GM12872 (cell line): Measurements from ENCODE around the gene TMEM63B.

Source experiments
- CTCF ChIP-seq: IDR thresholded peaks from 3 replicates; pipeline ENCODE4 v1.5.1; 2011; ENCODE audit warnings: low read depth, mild to moderate bottlenecking, low read length, moderate library complexity; ENCODE audit not compliant: insufficient read depth

Gene TMEM63B

DNA sequence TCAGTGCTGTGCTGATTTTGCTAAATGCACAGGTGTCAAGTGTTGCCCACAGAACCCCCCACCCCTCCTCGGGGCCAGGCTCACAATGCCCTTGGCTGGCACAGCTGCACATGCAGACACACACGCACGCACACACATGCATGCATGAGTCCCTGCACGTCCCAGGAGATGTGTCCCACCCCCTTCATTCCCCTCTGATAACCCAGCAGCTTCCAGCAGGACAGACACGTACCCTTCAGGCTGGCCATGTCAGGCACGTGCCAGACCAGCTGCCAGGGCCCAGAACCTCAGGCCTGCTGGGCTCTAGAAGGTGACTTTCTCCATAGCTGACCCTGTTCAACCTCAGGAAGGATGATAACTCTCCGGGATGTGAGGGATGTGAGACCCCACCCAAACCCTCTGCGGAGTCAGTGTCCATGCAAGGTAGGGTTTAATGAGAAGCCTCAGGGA, 44.5 kb upstream of the TMEM63B start:
- no peak for TF ChIP-seq CTCF

DNA sequence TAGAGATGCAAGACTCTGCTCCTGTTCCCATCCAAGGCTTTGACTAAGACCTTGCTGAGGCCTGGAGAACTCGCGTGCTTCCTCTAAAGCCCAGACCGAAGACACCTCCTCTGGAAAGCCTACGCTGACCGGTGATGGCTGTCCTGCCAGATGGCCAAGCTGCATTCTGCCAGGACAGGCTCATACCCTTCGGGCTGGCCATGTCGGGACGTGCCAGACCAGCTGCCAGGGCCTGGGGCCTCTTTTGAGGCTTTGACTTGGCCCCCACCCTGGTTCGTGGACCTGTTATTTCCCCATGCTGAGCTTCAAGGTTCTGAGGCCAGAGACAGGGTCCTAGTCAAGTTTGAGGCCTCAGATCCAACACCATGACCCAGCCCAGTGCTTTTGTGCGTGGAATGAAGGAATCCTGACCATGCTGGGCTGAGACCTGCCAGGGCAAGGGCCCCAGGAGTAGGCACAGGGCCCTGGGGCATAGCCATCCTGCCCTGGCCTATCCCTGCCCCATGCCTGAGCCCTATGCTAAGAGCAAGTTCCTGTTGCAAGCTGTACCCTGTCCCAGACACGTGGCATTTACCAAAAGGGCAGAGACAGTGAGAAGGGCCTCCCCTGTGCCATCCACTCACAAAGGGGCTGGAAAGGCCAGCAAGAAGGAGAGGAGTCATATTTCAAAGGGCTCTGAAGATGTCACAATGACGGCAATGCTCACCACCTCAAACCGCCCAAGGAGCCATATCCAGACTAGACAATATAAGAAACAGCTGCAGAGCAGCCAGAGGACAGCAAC, 42.9 kb upstream of the TMEM63B start:
- no peak for TF ChIP-seq CTCF

DNA sequence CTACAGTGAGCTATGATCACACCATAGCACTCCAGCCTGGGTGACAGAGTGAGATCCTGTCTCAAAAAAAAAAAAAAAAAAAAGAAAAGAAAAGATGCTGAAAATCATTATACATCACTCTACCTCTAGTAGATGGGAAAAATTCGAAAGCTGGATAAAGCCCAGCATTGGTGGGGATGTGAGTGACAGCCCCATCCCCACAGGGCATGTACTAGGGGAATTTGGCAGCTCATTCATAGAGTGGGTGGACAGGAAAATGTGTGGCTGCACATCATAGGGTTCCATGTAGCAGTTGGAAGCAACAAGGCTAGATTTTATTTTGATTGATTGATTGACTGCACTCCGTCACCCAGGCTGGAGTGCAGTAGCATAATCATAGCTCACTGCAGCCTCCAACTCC, 42.1 kb upstream of the TMEM63B start:
- TF ChIP-seq CTCF: no peak

GRCh38 chr6:44086931-44087574, 40.3 kb upstream of the TMEM63B start:
- no peak for TF ChIP-seq CTCF

DNA sequence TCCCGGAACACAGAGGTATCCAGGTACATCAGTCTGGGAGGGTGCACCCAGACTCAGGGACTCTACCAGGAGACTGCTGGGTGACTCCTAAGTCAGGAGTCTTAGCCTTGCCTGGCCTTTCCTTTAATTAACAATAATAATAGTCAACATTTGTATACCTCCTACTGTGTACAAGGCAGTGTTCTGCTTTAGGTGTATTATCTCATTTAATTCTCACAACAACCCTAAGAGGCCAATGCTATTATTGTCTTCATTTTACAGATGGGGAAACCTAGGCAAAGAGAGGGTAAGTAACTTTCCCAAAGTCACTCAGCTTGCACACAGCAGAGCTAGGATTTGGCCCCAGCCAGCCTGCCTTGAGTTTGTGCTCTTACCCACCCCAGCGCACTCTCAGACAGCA, 39.7 kb upstream of the TMEM63B start:
- TF ChIP-seq CTCF: no peak

DNA sequence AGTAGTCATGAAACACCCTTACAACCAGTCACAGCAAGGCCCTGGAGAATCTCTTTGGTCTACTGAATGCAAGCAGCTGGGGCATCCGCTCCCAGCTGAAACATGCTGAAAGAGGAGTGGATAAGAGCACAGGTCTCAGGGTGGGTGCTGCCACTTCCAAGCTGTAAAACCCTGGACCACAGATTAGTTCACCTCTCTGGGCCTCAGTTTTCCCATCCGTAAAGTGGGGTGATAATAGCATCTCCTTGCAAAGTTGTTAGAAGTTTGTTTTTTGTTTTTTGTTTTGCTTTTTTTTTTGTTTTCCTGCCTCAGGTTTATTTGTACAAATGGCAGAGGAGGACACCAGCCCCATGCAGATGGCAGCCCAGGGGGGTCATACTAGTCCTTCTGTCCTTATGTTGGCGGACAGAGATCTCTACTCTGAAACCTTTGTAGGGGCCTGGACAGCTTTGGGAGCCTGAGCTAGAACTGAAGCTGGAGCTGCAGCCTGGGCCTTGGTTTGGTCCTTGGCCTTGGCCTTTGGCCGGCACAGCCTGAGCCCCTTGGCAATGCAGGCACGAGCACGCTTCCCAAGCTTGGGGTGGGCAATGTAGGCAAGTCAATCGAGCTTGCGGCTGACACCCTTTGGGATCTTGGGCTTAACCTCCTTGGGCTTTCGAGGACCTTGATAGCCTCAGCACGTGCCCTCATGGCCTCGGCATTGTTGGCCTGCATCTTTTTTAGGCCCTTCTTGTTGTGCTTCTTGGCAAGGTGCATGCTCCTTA, 38.3 kb upstream of the TMEM63B start:
- TF ChIP-seq CTCF: no peak

DNA sequence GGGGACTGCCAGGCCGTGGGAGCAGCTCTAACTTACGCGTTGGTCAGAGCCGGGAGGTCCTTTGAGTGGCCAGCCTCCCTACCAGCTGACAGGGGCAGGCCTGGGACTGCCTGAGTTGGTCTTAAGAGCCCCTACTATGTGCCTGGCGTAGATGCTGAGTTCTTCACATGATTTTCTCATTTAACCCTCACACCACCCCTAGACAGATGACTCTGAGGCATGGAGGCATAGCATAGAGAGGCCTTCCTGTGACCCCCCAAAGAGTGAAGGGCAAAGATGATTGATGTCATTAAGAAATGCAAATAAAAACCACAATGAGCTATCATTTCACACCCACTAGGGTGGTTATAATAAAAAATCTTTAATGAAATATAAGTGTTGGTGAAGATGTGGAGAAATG, 36.9 kb upstream of the TMEM63B start:
- no peak for TF ChIP-seq CTCF
